M059J (cell line): Measurements from ENCODE around the gene NEFH. TPM values are rescaled to one million over a fixed set of nuclear protein-coding genes. Genes with fewer than 3 reads are reported as not detected.
A peak's percentile ranks its signal among the peaks of the same experiment; 100 is the strongest.

Source experiments
- DNase-seq: peaks from one replicate; pipeline ENCODE4 v3.0.0-alpha.2; 2012; ENCODE audit warnings: low read depth
- total RNA-seq: library from RNA; depleted of rRNA; stranded (reverse); fragments of >200 nt; shearing (Covaris generic); gene quantifications from 2 replicates; pipeline ENCODE4 v1.2.3, GENCODE V29; 2014

Gene NEFH
- total RNA-seq, 1 experiment from 2014 or later, result not detected

DNA sequence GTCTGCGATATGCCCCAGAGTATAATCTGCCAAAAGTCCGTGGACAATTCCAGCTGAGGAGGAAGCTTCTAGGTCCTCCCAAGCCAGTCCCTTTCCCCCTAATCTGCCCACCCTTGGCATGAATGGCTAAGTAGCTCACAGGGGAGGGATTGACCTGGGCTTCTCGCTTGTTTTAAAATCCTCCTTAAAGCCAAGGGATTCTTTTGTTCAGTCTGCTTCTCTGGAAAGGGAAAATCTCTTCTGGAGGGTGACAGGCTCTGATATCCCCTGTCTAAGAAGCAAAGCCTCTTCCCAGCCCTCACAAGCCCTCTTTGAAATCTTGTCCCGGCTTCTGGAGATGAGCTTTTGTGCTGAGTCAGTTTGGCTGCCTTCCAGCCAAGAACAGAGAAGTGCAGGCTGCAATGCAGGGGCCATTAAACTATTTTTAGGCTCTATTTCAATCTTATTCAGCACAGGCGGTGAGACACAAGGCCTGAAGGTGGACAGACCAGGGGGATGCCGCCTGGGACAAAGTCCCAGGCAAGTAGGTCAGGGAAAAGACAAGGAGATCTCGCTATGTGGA lies 23.9 kb downstream of the NEFH start:
- DNase-seq, result peak; percentile 51

- no peak for DNase-seq
These were observed 29.3 kb downstream of the NEFH start for GRCh38 chr22:29509298-29509697.

GRCh38 chr22:29509815-29510214 lies 29.8 kb downstream of the NEFH start:
- DNase-seq, result no peak

GRCh38 chr22:29510542-29510941 lies 30.5 kb downstream of the NEFH start:
- no peak for DNase-seq

- DNase-seq, result no peak
These were observed 31.3 kb downstream of the NEFH start for GRCh38 chr22:29511126-29511862.

DNA sequence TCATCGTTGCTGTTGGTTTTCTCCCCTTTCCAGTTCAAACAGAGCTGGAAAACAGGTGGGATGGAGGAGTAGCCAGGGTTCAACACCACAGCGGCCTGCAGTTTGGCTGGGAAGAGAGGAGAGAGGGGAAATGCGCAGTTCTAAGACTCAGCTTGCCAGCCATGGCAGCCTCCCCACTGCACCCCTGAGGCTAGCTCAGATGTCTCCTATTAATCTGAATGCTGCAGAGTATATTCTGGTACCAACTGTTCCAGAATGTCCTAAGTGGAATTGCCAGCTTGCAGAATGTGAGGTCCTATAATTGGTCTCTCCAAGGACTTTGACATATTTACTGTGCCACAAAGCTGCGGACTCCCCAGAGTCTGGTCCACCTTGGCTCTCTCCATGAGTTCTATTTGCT lies 32.0 kb downstream of the NEFH start:
- DNase-seq, result no peak

DNA sequence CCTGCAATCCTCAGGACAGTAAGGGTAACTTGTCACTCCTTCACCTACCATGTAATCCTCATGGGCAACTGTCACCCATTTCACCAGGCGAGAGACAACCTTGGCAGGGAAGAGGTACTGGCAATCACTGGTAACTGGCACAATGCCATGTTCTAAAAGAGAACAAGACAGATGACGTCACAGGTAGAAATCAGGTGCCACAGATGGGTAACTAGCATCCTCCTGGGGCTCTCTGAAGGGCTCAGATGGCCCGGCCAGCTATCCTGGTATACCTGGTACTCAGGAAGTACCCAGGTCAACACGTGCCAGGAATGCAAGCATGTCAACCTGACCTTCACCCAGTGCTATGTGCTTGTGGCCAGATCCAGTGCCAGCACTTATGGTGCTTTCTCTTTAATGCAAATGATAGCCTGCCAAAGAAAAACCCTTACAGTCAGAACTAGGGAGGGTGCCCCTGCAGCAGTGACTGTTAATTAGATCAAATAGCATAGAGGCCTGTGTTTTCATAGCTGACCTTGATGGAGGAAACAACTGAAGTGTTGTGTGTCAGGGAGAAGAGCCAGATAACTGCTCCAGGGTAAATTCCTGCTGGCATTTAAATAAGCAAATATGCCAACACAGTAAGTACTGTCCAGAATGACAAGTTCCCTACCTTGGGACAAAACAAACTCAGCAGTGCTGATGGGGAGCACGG lies 37.3 kb downstream of the NEFH start:
- peak; percentile 1 for DNase-seq

- no peak for DNase-seq
These were observed 38.4 kb downstream of the NEFH start for GRCh38 chr22:29518427-29518826.

DNA sequence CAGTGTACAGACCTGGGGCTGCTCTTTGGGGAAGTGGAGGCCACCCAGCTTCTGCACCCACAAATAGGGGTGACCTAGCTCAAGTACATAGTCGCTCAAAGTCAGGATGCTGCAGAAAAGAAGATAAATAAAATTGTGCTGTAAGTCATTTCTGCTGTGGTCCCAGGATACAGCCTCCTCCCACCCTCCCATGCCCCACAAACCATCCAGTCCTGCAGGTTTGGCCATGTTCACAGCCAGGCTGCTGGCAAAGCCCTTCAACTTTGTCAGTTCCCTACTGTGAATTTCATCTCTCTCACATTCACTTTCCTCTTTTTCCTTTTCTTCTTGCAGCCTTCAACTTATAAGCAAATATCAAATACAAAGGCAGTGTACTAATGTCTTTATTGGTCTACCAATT lies 40.0 kb downstream of the NEFH start:
- DNase-seq, result no peak

GRCh38 chr22:29520851-29521250 lies 40.8 kb downstream of the NEFH start:
- peak; percentile 28 for DNase-seq

- DNase-seq, result no peak
These were observed 41.5 kb downstream of the NEFH start for GRCh38 chr22:29521526-29521925.

- no peak for DNase-seq
These were observed 43.7 kb downstream of the NEFH start for GRCh38 chr22:29523761-29524160.

- peak; percentile 22 for DNase-seq
These were observed 44.6 kb downstream of the NEFH start for GRCh38 chr22:29524442-29525191.

DNA sequence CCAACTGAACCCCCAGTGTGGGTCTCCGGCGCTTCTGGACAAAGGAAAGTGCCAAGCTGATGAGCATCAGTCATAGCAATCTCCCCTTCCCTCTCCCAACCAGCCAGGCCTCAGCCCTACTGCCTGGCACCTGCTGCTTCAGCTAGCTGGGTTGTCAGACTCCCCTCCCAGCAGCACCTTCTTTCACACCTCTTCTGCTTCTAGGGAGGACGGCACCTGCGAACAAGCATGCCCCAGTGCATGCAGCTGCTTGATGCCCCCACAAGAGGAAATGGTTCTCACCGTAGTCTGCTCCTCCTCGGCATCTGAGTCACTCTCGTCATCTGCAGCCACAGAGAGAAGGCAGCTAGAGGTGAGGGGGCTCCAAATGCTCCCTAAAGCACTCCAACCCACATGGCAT lies 48.1 kb downstream of the NEFH start:
- no peak for DNase-seq

DNA sequence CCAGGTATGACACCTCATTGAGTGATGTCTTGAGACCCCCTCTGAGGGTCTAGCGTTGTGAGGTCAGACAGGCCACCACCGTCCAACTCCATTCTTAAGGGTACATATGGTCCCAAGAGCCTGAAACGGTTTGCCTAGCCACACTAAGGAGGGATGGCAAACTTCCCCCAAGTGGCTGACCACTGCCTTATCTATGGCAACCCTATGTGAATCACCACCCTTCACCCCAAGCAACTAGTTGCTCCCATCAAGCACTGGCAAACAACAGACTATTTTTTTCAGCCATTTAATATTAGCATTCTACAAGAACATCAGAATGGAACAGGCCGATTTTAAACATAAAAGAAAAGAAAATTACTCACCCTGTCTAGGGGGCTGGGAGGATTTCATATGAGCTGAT lies 50.7 kb downstream of the NEFH start:
- DNase-seq, result no peak

DNA sequence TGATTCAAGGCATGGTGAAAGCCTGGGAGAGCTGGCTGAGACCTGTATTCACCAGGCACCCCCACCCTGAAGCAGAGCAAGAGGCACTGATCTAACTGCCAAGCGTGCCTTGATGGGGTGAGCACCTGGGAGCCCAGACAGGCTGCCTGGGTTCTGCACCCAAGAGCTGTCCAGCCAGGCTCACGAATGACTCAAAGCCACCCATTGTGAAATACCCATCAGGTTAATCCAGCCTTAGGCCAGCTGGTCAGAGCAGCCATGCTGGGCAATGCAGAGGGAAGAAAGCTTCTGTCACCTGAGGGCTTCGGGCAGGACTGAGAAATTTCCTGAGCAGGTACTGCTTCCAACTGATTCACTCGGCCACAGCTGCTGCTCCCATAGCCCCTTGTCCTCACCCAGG lies 51.4 kb downstream of the NEFH start:
- DNase-seq, result no peak

GRCh38 chr22:29536411-29536810 lies 56.4 kb downstream of the NEFH start:
- no peak for DNase-seq

DNA sequence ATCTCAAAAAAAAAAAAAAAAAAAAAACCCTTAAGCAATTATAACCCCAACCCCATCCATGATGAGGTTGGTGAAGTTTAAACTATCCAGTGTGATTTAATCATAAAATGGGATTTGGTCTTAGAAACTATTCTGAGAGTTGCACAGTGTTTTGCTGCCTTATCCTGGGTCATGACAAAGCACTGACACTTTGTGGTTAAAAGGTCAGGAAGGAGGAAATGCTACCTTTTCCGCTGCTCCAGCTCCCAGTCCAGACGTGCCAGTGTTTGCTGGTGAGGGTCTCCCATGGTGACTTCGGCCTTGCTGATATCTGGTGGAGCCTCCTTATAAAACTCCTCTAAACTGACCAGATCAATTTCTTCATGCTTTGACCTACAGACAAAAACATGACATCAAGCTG lies 59.1 kb downstream of the NEFH start:
- peak; percentile 27 for DNase-seq
